Measurements from ENCODE around the gene GRPEL1. TPM values are rescaled to one million over a fixed set of nuclear protein-coding genes. Genes with fewer than 3 reads are reported as not detected.

The GRPEL1 gene
- total and polyA plus RNA-seq, 2 of the 4 experiments (the other 2 are of a cell fraction) = 33.0 to 33.9 TPM

GRCh38 chr4:7063362-7063761 is 4.5 kb downstream of the GRPEL1 start:
- H3K36me3 ChIP-seq (ENCODE audit: control insufficient read depth, insufficient read depth, low read length) = peaks cover 43% of the 10 kb centered on the region
- H4K5ac ChIP-seq (ENCODE audit: low read depth, low read length) = no peak overlapping the region
- no peak overlapping the region for H2BK15ac ChIP-seq (ENCODE audit: low read depth, low read length)
- ChIA-PET POLR2A (ENCODE audit: unreplicated experiment) (no interaction called here), CTCF (interaction anchor here (0.6 kb wide), 1 partner anchor 145 kb away, joined by 3 read pairs; no protein-coding TSS in a partner anchor)
- intact Hi-C loops (cut with micrococcal nuclease) = no loop called here
- no peak overlapping the region for H2BK5ac ChIP-seq (ENCODE audit: low read depth, low read length, poor library complexity, severe bottlenecking)
- no peak overlapping the region for H3K9ac ChIP-seq (ENCODE audit: low read depth, low read length)
- no peak overlapping the region for H4K8ac ChIP-seq (ENCODE audit: low read depth in 2 of 2, low read length in 2 of 2)
- no peak overlapping the region for H4K91ac ChIP-seq (ENCODE audit: insufficient read depth, low read depth, low read length)
- H3K9me1 ChIP-seq (ENCODE audit: insufficient read depth, low read length) = peaks cover 3% of the 10 kb centered on the region; the same call in 1 of the 2 replicates
- H3K27me3 ChIP-seq (ENCODE audit: control insufficient read depth, insufficient read depth, low read length) = no peaks in the 10 kb centered on the region
- no peak overlapping the region for H2BK20ac ChIP-seq (ENCODE audit: low read depth, low read length)
- no peak overlapping the region for H2AK5ac ChIP-seq (ENCODE audit: low read depth, low read length)
- H3K27ac ChIP-seq (ENCODE audit: insufficient read depth, low read length) = no peak overlapping the region
- BruUV-seq (replicated peaks) = no TSS peak
- H3K9me3 ChIP-seq (ENCODE audit: control insufficient read depth, insufficient read depth, low read length) = no peaks in the 10 kb centered on the region
- dilution Hi-C loops (cut with HindIII; ENCODE audit: low sequenced_read_pairs, unreplicated experiment) = no loop called here
- H2AK9ac ChIP-seq (replicated peaks; ENCODE audit: low read depth, low read length, poor library complexity) = no peak overlapping the region
- no peak overlapping the region for H2BK120ac ChIP-seq (ENCODE audit: low read depth, low read length)
- H3K14ac ChIP-seq (replicated peaks; ENCODE audit: low read depth, low read length) = no peak overlapping the region
- no peak overlapping the region for H3K18ac ChIP-seq (ENCODE audit: low read depth, low read length)
- DNase-seq (no peak), ATAC-seq (ENCODE audit: low read depth) (no peak)
- peaks cover 44 to 54% of the 10 kb centered on the region in 2 experiments for H3K79me1 ChIP-seq (ENCODE audit: low read depth in 1 of 2, low read length in 2 of 2)
- no peak overlapping the region for H3K4ac ChIP-seq (ENCODE audit: low read depth, low read length)
- H3K4me1 ChIP-seq (ENCODE audit: control insufficient read depth, insufficient read depth, low read length) = peaks cover 4% of the 10 kb centered on the region; the same call in 1 of the 2 replicates
- 60% methylated on average over 1 of the region's 4 CpGs; no CpG with 5 or more reads in 1 of the 2 experiments for WGBS, 2 experiments (ENCODE audit: extremely low coverage in 2 of 2, insufficient read length in 1 of 2)
- no peak overlapping the region for H3K4me2 ChIP-seq (ENCODE audit: low read depth, low read length)
- no peak overlapping the region for H2AFZ ChIP-seq (replicated peaks; ENCODE audit: low read length, poor library complexity)
- TF ChIP-seq RAD21 (IDR thresholded peaks at IDR 0.05; ENCODE audit: low read length) = no peak
- TF ChIP-seq CHD1 (IDR thresholded peaks at IDR 0.05; ENCODE audit: low read depth, low read length) = no peak
- no peak for TF ChIP-seq MAFK (IDR thresholded peaks at IDR 0.05; ENCODE audit: low read depth, low read length)
- no peak for TF ChIP-seq NFE2L2 (IDR thresholded peaks at IDR 0.05; ENCODE audit: low read depth, low read length)
- no peak for TF ChIP-seq FOS (IDR thresholded peaks at IDR 0.05; ENCODE audit: low read depth, low read length)
- TF ChIP-seq MXI1 (IDR thresholded peaks at IDR 0.05; ENCODE audit: borderline replicate concordance, low read depth, low read length) = no peak
- no peak for TF ChIP-seq MAZ (IDR thresholded peaks at IDR 0.05; ENCODE audit: borderline replicate concordance, low read depth, low read length)
- TF ChIP-seq, protein P1, sequence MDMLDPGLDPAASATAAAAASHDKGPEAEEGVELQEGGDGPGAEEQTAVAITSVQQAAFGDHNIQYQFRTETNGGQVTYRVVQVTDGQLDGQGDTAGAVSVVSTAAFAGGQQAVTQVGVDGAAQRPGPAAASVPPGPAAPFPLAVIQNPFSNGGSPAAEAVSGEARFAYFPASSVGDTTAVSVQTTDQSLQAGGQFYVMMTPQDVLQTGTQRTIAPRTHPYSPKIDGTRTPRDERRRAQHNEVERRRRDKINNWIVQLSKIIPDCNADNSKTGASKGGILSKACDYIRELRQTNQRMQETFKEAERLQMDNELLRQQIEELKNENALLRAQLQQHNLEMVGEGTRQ (IDR thresholded peaks at IDR 0.05; ENCODE audit: low read depth, low read length) = no peak
- H4K20me1 ChIP-seq (ENCODE audit: insufficient read depth, low read length) = peaks cover 23% of the 10 kb centered on the region
- in situ Hi-C loops (cut with MboI; ENCODE audit: low sequenced_read_pairs) = no loop called here
- H3K4me3 ChIP-seq (ENCODE audit: insufficient read depth, low read depth, low read length) = no peak overlapping the region
- H3K56ac ChIP-seq (ENCODE audit: extremely low read depth, insufficient read depth, low read length) = no peak overlapping the region
- H3K23ac ChIP-seq (ENCODE audit: low read depth, low read length) = no peak overlapping the region

All from IMR-90 (cell line).